ENCODE data around the gene PSMD12. TPM values are rescaled to one million over a fixed set of nuclear protein-coding genes. Genes with fewer than 3 reads are reported as not detected.

PSMD12 gene
- total RNA-seq, 1 experiment from 2014 or later = 90.5 TPM

- no peak for DNase-seq
- Histone ChIP-seq H3T11ph (ENCODE audit: low read length) (no peak overlapping the region), H3K56ac (ENCODE audit: insufficient read length, low read depth, low read length) (no peak overlapping the region), H3K9me3 (ENCODE audit: control insufficient read depth, low read depth, low read length) (no peaks in the 10 kb centered on the region), H3K79me2 (ENCODE audit: insufficient read depth, low read length) (no peaks in the 10 kb centered on the region), H3K23me2 (ENCODE audit: insufficient read length, low read depth, low read length, poor library complexity, severe bottlenecking) (no peaks in the 10 kb centered on the region), H4K8ac (replicated peaks; ENCODE audit: insufficient read length, low read depth, low read length) (no peak overlapping the region), H3K79me1 (ENCODE audit: insufficient read depth, low read depth, low read length, poor library complexity, severe bottlenecking) (no peaks in the 10 kb centered on the region), H3K9ac (ENCODE audit: extremely low read depth, insufficient read length, low read length) (no peak overlapping the region), H3K23ac (ENCODE audit: insufficient read length, low read depth, low read length) (no peak overlapping the region), H3K4ac (ENCODE audit: low read depth, low read length) (no peak overlapping the region), H2BK15ac (ENCODE audit: low read depth, low read length) (no peak overlapping the region), H2BK12ac (ENCODE audit: insufficient read length, low read depth, low read length) (no peak overlapping the region), H3K14ac (ENCODE audit: insufficient read depth, low read length) (no peak overlapping the region), H2AK5ac (ENCODE audit: insufficient read length, low read length) (no peak overlapping the region), H2BK20ac (ENCODE audit: low read depth, low read length, poor library complexity, severe bottlenecking) (no peak overlapping the region), H3K18ac (ENCODE audit: insufficient read length, low read depth, low read length) (no peak overlapping the region), H4K91ac (ENCODE audit: insufficient read length, low read depth, low read length) (no peak overlapping the region), H4K5ac (ENCODE audit: insufficient read length, low read depth, low read length) (no peak overlapping the region), H3K27ac (ENCODE audit: insufficient read length, low read depth, low read length) (no peak overlapping the region), H2BK5ac (ENCODE audit: insufficient read length, low read length) (no peak overlapping the region), H3K27me3 (ENCODE audit: insufficient read depth, low read length) (no peaks in the 10 kb centered on the region), H3K4me2 (ENCODE audit: insufficient read depth, insufficient read length, low read length) (no peak overlapping the region), H3K4me1 (ENCODE audit: insufficient read depth, low read length) (no peaks in the 10 kb centered on the region; the same call in 1 of the 2 replicates), H4K20me1 (ENCODE audit: control insufficient read depth, insufficient read depth, insufficient read length) (no peaks in the 10 kb centered on the region), H2BK120ac (ENCODE audit: low read depth, low read length, poor library complexity, severe bottlenecking) (no peak overlapping the region), H2AFZ (ENCODE audit: low read length) (no peak overlapping the region)
- H3K27ac Mint-ChIP-seq = no peak overlapping the region
- H3K4me3 Mint-ChIP-seq = no peak overlapping the region
- H3K27me3 Mint-ChIP-seq (ENCODE audit: low read depth) = peaks cover 2% of the 10 kb centered on the region; the same call in 1 of the 2 replicates
- H3K4me1 Mint-ChIP-seq = peaks cover 12 to 14% of the 10 kb centered on the region in 2 experiments
- no peak for TF ChIP-seq CTCF (conservative IDR thresholded peaks at IDR 0.05)
- H3K36me3 Mint-ChIP-seq (ENCODE audit: insufficient read depth in 1 of 3, low read depth in 3 of 3) = no peaks in the 10 kb centered on the region
- H3K9me3 Mint-ChIP-seq = no peaks in the 10 kb centered on the region; a peak in 1 of 5 replicates
- WGBS (ENCODE audit: extremely low coverage, insufficient read length, low lambda C conversion rate) = no CpG with 5 or more reads among the region's 3 CpGs
These were observed 76.1 kb downstream of the PSMD12 start for GRCh38 chr17:67290244-67290643.

Measured in H9 (cell line).